ENCODE data around the gene IFI27L1.
"Not testable (repeated sequence)": the region's sequence is repeated elsewhere in the genome, so short reads cannot be mapped to it uniquely, and the experiment has no call there.

The IFI27L1 gene

DNA sequence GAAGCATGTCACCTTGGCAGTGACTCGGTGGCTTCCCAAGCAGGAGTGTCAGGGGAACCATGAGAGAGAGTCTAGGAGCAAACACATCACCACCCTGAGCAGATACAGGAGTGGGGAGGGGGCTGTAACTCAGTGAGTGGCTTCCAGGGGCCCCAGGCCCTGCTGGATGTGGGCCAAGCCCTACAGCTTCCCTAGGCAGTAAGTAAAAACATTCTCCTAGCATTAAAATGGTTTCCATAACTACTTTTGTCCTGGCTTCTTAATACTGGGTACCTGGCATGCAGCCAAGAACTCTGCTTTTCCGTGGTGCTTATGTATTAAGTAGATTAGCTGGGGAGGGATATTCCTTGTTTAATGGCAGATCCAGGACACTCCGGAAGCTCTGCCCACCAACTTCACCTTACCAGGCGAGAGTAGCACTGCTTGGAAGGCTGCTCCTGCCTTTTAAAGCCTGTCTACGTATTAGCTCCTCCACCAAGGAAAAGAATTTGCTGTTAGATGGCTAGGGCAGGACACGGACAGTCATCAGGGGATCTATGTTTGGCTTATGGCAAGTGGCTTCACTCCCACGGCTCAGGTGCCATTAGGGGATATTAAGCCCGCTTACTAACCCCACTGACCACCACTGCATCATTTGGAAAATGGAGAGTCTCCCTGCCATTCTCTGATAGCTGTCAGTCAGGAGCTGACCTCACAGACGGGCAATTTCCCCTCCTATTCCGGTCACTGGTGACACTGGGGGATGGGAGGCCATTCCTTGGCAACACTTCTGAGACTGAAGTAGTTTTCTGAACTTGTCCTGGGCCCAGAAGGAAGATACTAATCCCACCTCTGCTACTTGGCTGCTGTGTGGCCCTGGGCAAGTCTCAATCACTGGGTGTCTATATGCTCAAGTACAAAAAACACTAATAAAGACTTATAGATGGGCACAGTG lies 32.2 kb upstream of the IFI27L1 start:
- DNase-seq = no peak

DNA sequence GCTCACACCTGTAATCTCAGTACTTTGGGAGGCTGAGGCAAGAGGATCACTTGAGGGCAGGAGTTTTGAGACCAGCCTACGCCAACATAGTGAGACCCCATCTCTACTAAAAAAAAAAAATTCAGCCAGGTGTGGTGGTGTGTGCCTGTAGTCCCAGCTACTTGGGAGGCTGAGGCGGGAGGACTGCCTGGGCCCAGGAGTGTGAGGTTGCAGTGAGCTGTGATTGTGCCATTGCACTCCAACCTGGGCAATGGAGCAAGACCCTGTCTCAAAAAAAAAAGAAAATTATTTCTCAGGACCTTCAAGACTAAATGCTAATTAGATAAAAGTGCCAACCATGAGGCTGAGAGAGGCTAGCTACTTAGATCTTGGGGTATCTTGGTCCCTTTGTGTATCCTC lies 31.5 kb upstream of the IFI27L1 start:
- no peak for DNase-seq

DNA sequence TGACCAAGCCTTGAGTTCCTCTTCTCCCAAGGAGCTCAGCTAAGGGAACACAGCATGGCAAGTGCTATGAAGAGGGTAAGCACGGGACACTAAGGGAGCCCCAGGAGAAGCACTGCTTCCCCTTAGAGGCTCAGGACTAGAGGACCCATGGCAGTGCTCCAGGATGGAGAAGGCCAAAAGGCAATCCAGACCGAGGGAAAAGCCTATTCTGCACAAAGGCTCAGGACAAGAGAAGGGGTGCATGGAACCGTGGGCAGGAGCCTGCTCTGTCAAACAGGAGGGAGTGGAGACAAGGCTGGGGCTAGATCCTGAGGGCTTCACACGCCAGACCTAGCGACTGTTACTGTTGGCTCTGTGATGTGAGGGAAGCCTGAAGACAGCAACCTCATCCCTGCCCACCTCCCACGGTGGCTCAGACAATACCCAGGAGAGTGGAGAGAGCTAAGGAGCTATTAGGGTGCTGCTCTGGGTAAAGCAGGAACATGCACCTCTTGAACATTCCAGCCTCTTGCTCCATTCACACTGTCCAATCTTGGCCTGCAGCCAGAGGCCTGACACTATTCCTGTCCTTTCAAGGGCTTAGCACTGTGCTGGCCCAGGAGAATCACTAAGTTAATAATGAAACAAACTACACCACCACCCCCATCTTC lies 30.8 kb upstream of the IFI27L1 start:
- no peak for DNase-seq

DNA sequence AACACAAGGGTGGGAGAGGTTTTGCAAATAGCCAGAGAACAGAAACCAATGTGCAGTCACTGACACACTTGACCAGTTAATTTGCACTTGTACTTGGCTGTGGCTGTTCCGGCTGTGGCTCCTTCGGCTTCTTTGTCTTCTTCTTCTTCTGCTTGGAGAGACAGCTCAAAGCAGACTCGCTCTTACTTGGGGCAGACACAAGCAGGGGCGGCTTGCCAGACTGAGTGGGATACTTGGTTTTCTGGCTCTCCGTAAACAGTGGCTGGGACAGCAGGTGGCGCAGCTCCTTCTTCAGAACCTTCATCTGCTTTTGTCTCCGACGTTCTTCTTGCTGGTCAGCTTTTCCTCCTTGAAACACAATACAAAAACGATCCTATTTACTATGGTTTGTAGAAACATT lies 30.0 kb upstream of the IFI27L1 start:
- no peak for DNase-seq

DNA sequence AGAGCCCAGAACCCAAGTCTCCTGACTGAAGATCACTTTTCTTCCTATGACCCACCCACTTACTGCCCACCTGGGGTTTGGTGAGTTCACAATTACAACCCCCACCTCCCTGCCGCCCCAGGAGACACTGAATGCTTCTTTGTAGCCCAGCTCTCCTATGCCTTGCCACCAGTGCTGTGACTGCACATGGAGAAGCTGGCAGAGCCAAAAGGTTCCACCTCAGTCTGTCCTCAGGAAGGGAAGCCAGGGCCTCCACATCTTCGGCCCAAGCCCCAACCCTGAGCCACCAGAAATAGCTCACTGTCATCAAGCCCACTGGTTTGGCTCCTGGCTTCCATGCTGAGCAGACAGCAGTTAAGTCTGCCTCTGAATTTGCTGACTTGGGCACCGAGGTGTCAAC lies 29.3 kb upstream of the IFI27L1 start:
- no peak for DNase-seq

DNA sequence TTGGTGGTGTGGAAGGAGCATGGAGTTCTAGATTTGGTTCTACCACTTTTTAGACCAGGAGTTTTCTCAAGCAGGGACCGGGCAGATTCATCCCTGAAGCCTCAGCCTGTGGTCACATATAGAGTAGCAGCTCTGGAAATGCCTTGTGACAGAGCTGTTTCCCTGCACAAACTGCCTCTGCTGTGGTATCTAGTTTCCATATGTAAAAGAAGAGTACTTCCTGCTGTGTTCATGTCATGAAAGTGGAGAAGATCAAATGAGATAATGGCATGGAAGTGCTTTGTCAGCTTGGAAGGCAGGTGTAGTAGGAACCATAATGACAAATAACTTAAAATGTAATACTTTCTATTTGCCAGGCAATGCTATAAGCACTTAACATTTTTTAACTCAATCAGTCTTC lies 28.9 kb upstream of the IFI27L1 start:
- no peak for DNase-seq

DNA sequence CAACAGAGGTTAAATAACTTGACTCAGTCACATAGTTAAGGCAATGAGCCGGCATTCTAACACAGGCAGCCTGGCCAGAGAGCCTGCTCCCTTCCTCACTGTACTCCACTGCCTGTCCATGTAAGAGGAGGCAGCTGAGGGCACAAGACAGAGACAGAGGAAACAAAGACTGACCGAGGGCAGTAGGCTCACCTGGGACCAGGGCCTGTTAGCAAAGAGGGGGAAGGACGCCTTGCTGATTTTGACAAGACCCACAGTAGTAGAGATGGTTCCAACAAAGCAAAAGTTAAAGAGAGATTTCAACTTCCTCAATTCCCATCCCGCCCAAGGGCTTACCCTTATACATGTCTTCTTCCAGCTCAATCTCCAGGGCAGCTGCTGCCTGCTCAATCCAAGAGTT lies 28.4 kb upstream of the IFI27L1 start:
- no peak for DNase-seq

DNA sequence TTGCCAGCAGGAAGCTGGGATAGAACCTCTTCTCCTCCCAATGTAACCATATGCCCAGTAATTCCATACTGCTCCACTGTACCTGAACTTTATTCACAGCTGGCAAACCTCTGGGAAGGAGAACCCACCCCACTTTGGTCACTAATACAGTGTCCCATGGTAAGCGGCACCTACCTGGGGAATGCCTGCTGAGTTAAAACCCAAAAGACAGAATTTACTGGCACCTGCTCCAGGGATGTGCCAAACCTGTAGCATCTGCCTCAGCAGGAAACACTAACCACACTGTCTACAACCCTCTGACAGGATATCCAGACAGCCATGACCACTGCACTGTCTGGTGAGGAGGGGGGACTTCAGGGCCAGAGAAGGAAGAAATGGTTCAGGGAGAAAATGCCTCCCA lies 26.7 kb upstream of the IFI27L1 start:
- no peak for DNase-seq

DNA sequence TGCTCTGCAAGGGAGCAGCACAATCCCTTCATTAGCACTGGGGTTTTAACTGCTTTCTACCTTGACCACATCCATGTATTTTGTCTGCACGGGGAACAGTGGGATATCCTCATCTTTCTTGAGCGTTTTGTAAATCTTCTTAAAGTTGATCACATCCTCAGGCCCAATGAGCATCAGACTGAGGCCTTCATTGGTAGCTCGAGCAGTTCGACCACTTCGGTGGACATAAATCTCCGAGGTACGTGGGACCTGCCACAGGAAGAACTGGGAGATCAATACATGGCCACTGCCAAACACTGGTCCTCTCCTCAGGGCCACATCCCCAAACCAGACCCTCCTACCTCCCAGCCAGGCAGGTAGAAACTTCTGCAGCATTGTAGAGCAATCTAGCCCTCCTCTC lies 26.2 kb upstream of the IFI27L1 start:
- DNase-seq = no peak

DNA sequence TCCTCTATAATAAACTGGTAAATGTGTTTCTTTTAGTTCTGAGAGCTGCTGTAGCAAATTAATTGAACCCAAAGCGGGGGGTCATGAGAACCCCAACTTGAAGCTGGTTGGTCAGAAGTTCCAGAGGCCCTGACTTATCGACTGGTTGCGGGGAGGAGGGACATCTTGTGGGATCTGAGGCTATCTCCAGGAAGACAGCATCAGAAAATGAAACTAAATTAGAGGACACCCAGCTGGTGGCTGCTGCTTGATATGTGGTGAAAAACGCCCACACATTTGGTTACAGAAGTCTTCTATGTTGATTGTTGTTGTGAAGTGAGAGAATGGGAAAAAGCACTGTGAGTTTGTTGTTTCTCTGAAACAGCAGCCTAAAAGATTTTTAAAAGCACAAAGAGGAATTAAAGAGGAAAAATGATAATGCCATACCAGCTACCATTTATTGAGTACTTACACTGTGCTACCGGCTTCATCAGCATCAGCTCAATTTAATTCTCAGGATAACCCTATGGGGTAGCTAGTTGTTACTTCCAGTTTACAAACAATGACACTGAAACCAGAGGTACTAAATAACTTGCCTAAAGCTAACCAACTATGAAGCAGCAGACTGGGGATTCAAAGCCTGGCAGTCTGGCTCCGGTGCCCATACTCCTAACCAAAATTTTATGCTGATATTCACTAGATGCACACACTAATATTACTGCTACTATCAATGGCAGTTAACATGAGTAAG lies 24.4 kb upstream of the IFI27L1 start:
- DNase-seq = no peak

DNA sequence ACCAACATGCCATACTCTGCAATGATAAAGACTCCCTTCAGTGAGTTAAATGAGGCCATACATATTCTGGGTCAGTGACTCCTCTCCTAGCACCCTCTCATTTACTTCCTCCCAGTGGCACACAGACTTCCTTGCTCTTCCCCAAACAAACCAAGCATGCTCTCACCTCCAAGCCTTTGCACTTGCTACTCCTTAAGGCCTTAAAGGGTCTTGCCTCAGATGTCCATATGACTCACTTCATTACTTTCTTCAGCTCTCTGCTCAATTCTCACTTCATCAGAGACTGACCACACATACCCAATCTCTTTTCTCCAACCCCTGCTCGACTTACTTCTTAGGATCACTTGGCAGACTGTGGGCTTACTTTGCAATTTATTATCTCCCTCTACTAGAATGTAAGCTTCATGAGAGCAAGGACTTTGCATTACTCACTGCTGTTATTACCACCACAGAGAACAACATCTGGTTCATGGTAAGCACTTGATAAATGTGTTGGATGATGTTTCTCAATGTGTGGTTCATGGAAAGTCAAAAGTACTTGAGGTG lies 22.9 kb upstream of the IFI27L1 start:
- no peak for DNase-seq

DNA sequence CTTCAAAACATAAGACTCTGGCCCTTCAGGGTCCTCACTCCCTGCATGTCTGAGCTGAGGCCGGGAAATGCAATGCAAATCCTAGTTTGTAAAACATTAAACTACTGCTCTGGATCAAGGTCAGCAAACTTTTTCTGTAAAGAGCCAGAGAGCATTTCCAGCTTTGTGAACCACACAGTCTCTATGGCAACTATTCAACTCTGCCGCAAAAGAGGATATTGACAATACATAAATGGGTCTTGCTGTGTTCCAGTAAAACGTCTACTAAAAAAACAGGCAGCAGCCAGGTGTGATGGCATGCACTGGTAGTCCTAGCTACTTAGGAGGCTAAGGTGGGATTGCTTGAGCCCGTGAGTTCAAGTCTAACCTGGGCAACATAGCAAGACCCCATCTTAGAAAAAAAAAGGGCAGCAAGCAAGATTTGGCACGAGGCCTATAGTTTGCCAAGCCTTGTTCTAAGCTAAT lies 22.4 kb upstream of the IFI27L1 start:
- no peak for DNase-seq

DNA sequence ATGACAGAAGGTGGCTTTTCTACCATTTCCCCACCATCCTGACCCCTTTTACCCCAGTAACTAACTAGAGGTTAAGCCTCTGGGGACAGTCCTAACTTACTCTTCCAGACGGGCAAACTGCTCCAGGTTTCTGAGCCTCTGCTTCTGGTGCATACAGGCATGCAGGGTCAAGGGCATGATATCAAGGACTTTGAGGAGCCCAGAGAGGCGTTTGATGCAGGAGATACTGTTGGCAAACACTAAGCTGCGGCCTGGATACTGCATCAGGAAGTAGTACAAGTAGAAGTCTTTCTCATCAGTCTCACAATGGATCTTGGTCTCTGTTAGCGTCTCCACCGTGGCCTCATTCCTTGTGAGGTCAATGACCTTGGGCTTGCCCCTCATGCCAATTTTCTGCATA lies 21.1 kb upstream of the IFI27L1 start:
- no peak for DNase-seq

DNA sequence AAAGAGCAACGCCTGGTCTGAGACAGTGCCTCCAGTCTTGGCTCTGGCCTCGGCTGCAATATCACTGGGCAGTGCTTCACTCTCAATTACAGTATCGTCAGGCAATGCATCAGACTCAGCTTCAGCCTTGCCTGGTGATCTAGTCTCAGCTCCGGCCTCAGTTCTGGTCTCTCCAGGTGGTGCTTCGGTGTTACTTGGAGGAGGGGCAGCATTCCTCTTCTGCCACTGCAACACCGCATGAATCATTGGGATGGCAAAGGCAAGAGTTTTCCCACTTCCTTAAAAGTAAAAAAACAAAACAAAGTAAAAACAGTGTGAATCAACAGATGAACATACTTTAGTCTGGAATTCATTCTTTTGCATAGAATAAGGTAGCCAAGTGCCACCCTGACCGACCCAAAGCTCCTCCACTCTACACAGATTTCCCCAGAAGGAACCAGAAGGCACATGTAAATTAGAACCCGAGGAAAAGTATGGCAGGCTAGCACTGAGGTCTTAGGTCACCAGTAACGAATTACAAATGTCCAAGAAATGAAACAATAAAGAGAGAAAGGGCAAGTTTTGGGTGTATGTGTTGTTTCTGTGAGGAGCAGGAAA lies 18.7 kb upstream of the IFI27L1 start:
- DNase-seq = no peak

DNA sequence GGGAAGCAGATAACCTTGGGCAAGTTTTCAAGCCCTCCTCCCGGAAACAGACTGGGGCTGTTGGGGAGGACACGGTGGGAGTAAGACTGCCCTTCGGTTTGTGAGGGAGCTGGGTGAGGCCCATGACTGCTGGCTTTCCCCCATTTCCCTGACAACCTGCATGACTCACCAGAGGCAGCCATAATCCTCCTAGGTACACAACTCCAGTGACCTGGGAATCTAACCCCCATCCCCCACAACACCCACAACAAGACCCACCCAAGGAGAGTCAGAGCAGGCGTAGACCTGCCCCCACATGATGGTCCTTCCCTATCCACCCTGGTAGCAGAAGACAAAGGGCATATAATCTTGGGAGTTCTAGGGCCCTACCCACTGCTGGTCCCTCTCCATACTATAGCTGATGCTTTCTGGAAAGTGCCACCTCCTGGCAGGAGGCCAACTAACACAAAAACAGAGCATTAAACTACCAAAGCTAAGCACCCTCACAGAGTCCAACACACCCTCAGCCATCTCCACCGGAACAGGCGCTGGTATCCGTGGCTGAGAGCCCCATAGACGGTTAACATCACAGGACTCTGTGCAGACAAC lies 14.9 kb upstream of the IFI27L1 start:
- no peak for DNase-seq

DNA sequence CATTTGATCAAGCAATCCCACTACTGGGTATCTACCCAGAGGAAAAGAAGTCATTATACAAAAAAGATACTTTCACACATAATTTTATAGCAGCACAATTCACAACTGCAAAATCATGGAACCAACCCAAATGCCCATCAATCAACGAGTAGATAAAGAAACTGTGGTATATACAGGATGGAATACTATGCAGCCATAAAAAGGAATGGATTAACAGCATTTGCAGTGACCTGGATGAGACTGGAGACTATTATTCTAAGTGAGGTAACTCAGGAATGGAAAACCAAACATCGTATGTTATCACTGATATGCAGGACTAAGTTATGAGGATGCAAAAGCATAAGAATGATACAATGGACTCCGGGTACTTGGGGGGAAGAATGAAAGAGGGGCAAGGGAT lies 9.0 kb upstream of the IFI27L1 start:
- DNase-seq = not testable (repeated sequence)

DNA sequence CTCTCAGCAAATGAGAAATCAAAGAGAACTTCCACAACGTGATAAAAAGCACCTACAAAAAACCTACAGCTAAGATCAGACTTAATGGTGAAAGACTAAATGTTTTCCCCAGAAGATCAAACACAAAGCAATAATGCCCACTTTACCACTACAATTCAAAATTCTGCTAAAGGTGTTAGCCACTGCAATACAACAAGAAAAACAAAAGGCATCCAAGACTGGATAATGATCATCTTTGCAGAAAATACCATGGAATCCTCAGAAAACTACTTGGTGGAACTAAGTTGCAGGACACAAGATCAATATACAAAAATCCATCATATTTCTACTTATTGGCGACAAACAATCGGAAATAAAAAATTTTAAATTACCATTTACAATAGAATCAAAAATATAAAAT lies 6.6 kb upstream of the IFI27L1 start:
- no peak for DNase-seq

DNA sequence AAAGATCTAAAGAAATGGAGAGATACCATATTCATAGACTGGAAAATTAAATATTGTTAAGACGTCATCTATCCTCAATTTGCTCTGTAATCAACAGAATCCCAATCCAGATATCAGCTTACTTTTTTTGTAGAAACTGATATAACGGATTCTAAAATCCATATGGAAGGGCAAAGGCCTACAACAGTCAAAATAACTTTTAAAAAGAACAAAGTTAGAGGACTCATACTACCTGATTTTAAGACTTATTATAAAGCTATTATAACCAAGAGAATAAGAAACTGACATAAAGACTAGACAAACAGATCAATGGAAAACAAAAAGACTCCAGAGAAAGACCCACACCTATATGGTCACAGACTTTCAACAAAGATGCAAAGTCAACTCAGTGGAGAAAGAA lies 6.1 kb upstream of the IFI27L1 start:
- DNase-seq = no peak

DNA sequence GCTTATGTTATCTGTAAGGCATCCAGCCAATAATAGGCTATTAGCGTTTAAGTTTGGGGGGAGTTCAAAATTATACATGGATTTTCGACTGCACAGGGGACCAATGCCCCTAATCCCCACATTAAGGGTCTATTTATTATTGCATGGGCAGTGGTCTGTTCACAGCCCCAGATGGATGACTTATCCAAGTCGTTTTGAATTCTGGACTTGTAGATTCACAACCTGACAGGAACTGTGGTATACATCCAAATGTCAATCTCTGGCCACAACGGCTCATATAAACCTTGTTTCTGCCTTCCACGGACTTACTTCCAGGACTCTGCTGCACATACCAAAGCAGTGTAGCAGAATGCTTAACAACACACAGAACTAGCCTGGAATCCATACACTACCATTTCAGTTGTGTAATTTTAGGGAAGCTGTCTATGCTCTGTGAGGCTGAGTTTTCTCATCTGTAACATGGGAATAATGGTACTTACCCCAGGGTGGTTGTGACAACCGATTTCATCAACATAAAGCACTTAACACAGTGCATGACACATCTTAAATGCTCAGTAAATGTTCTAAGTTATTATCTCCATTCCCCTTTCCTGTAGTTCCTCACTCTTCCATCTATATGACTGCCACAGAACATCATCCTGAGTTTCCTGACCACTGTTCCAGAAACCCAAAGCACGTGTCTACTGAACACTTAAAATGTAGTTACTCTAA lies 3.8 kb upstream of the IFI27L1 start:
- DNase-seq = no peak

DNA sequence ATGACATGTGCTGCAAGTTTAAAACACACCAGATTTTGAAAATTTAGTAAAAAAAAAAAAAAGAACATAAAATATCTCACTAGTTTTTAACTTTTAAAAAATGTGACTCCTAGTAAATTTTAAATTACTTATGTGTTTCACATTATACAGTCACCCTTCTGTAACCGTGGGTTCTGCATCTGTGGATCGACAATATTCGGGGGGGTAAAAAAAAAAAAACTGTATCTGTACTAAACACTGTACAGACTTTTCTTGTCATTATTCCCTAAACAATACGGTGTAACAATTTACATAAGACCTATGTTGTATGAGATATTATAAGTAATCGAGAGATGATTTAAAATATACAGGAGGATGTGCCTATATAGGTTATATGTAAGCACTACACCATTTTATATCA lies 3.3 kb upstream of the IFI27L1 start:
- no peak for DNase-seq

DNA sequence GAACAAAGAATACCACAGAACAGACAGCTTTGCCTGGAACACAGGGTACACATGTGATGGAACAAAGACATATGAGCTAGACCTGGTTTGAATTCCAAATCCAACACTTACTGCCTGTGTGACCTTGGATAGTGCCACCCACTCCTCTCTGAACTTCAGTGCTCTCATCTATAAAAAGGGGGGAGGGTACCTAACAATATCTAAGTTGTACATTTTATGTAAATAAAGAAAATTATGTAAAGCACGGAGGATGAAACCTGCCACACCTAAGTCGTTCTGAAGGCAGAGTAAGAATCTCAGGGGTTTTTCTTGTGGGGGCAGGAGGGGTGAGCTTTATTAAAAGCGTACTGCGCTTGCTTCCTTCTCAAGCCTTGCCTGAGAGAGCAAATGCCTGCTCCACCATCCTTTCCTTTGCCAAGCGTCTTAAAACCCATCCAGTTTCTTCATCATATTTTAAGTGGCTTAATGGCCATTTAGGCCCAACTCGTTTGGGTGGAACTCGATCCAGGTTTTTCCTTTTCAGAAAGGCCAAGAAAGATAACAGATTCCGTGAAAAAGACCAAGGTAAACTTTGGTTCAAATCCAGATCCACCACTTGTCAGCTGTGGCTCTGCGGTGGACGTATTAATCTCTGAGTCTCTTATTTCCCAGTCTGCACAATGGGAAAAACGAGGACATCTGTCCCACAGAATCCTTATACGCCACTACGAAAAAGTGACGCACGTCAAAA lies 1.1 kb upstream of the IFI27L1 start:
- no peak for DNase-seq
